ENCODE data around the gene ZNF121.
"Not testable (repeated sequence)": the region's sequence is repeated elsewhere in the genome, so short reads cannot be mapped to it uniquely, and the experiment has no call there.

The ZNF121 gene

GRCh38 chr19:9610484-9611113 is 26.3 kb upstream of the ZNF121 start:
- TF ChIP-seq CTCF (IDR thresholded peaks at IDR 0.05; ENCODE audit: low read depth, low read length) (no peak), POLR2A (IDR thresholded peaks at IDR 0.05; ENCODE audit: extremely low read depth, insufficient read length) (no peak), MYC (IDR thresholded peaks at IDR 0.05; ENCODE audit: low read depth, low read length) (no peak), MAX (IDR thresholded peaks at IDR 0.05; ENCODE audit: low read depth, low read length) (no peak)
- H3K4me3 ChIP-seq (ENCODE audit: low read depth, low read length): no peak overlapping the region

GRCh38 chr19:9608912-9609311 is 24.6 kb upstream of the ZNF121 start:
- H3K4me3 ChIP-seq (ENCODE audit: low read depth, low read length): no peak overlapping the region
- no peak for DNase-seq (ENCODE audit: low read depth)
- TF ChIP-seq MAX (IDR thresholded peaks at IDR 0.05; ENCODE audit: low read depth, low read length): no peak
- no peak for TF ChIP-seq POLR2A (IDR thresholded peaks at IDR 0.05; ENCODE audit: extremely low read depth, insufficient read length)
- no peak for TF ChIP-seq CTCF (IDR thresholded peaks at IDR 0.05; ENCODE audit: low read depth, low read length)
- TF ChIP-seq MYC (IDR thresholded peaks at IDR 0.05; ENCODE audit: low read depth, low read length): no peak

More at GRCh38 chr19:9610484-9611113, 26.3 kb upstream of the ZNF121 start:
- no peak for DNase-seq (ENCODE audit: low read depth)

GRCh38 chr19:9597027-9597426 is 12.7 kb upstream of the ZNF121 start:
- no peak overlapping the region for H3K4me3 ChIP-seq (ENCODE audit: low read depth, low read length)
- TF ChIP-seq MAX (IDR thresholded peaks at IDR 0.05; ENCODE audit: low read depth, low read length): no peak
- TF ChIP-seq MYC (IDR thresholded peaks at IDR 0.05; ENCODE audit: low read depth, low read length): no peak
- TF ChIP-seq CTCF (IDR thresholded peaks at IDR 0.05; ENCODE audit: low read depth, low read length): no peak
- TF ChIP-seq POLR2A (IDR thresholded peaks at IDR 0.05; ENCODE audit: extremely low read depth, insufficient read length): no peak
- DNase-seq (ENCODE audit: low read depth): no peak

GRCh38 chr19:9586764-9587163 is 2.5 kb upstream of the ZNF121 start:
- no peak for TF ChIP-seq MAX (IDR thresholded peaks at IDR 0.05; ENCODE audit: low read depth, low read length)
- TF ChIP-seq CTCF (IDR thresholded peaks at IDR 0.05; ENCODE audit: low read depth, low read length): peak; percentile 96
- peak; percentile 87 for DNase-seq (ENCODE audit: low read depth)
- H3K4me3 ChIP-seq (ENCODE audit: low read depth, low read length): no peak overlapping the region

GRCh38 chr19:9582081-9582725 is 2.1 kb downstream of the ZNF121 start:
- H3K4me3 ChIP-seq (ENCODE audit: low read depth, low read length): peak overlapping the region; percentile 88
- not testable (repeated sequence) for DNase-seq (ENCODE audit: low read depth)

GRCh38 chr19:9580728-9581127 is 3.6 kb downstream of the ZNF121 start:
- no peak for DNase-seq (ENCODE audit: low read depth)
- no peak for TF ChIP-seq MAX (IDR thresholded peaks at IDR 0.05; ENCODE audit: low read depth, low read length)
- TF ChIP-seq CTCF (IDR thresholded peaks at IDR 0.05; ENCODE audit: low read depth, low read length): no peak
- no peak for TF ChIP-seq POLR2A (IDR thresholded peaks at IDR 0.05; ENCODE audit: extremely low read depth, insufficient read length)
- peak overlapping the region; percentile 88 for H3K4me3 ChIP-seq (ENCODE audit: low read depth, low read length)

Measured in NB4 (cell line).